Epithelial cell of esophagus (primary cell): Measurements from ENCODE around the gene RPS2.

Experiments used
- DNase-seq: peaks from one replicate; pipeline ENCODE4 v3.0.0; 2010; ENCODE audit warnings: low read depth
- H3K4me3 ChIP-seq: 2 replicates; pipeline ENCODE4 v1.5.1; 2011; ENCODE audit warnings: mild to moderate bottlenecking, low read length, control low read depth
- CTCF ChIP-seq: IDR thresholded peaks from 2 replicates; pipeline ENCODE4 v1.5.1; 2011; ENCODE audit warnings: low read depth, mild to moderate bottlenecking, low read length, control low read depth, inconsistent platforms; ENCODE audit not compliant: insufficient read depth; ENCODE audit errors: missing control alignments

Gene RPS2

GRCh38 chr16:1974157-1975070, 9.8 kb upstream of the RPS2 start:
- DNase-seq: no peak
- TF ChIP-seq CTCF: no peak

GRCh38 chr16:1973461-1974156, 9.0 kb upstream of the RPS2 start:
- no peak for DNase-seq
- H3K4me3 ChIP-seq: no peak overlapping the region
- TF ChIP-seq CTCF: no peak

More at GRCh38 chr16:1974157-1975070, 9.8 kb upstream of the RPS2 start:
- H3K4me3 ChIP-seq: no peak overlapping the region

GRCh38 chr16:1972490-1972877, 7.9 kb upstream of the RPS2 start:
- peak; percentile 59 for DNase-seq
- H3K4me3 ChIP-seq: peak overlapping the region; percentile 73
- no peak for TF ChIP-seq CTCF

- TF ChIP-seq CTCF: no peak
- DNase-seq: peak; percentile 95
- H3K4me3 ChIP-seq: peak within 1 kb of the TSS; percentile 73
Observed at GRCh38 chr16:1971796-1972489, 7.3 kb upstream of the RPS2 start, which contains the start of gene TBL3. Gene TBL3 (plus strand): TSS chr16:1972053. CDS start chr16:1972165, 112 bp downstream.

- H3K4me3 ChIP-seq: no peak overlapping the region
- no peak for TF ChIP-seq CTCF
- DNase-seq: no peak
Observed at GRCh38 chr16:1968146-1968953, 3.7 kb upstream of the RPS2 start.

- no peak for DNase-seq
- H3K4me3 ChIP-seq: peak within 1 kb of the TSS; percentile 63
- no peak for TF ChIP-seq CTCF
Observed at GRCh38 chr16:1966460-1966859, 1.8 kb upstream of the RPS2 start, which contains the start of gene RNF151. Gene RNF151 (plus strand): TSS chr16:1966856. CDS start chr16:1966882, 26 bp downstream.
